ENCODE data around the gene GTF3C1.

The GTF3C1 gene

GRCh38 chr16:27558434-27558833 lies 8.7 kb upstream of the GTF3C1 start:
- H3K4me3 ChIP-seq (ENCODE audit: low read length): no peak overlapping the region
- no peak overlapping the region for H3K27ac ChIP-seq (ENCODE audit: low read length)
- no peaks in the 10 kb centered on the region for H3K9me3 ChIP-seq (ENCODE audit: insufficient read depth, low read depth, low read length)
- no peaks in the 10 kb centered on the region for H3K4me1 ChIP-seq (ENCODE audit: insufficient read depth, low read length)
- H3K27me3 ChIP-seq (ENCODE audit: insufficient read depth, low read length): no peaks in the 10 kb centered on the region
- no peak overlapping the region for H3K9ac ChIP-seq (ENCODE audit: low read depth, low read length)
- H3K36me3 ChIP-seq (ENCODE audit: insufficient read depth, low read depth, low read length): no peaks in the 10 kb centered on the region

DNA sequence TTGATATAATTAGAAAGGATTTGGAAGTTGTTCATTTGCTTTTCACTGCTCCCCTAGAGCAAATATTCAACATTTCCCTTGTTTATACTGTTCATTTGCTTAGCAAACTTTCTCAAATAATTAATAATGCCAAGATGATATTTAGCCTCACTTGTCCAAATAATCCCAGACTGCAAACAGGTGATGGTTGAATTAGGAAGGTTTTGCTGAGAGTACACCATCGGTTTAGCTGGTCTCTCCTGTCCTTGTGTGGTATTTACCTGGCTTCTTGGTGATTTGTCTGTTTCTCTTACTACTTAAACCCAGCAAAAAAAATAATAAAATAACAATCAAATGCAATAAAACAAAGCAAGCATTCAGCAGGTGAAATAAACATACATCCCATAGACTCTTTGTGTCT lies 6.8 kb upstream of the GTF3C1 start:
- Histone ChIP-seq H3K36me3 (ENCODE audit: insufficient read depth, low read depth, low read length) (no peaks in the 10 kb centered on the region), H3K9me3 (ENCODE audit: insufficient read depth, low read depth, low read length) (no peaks in the 10 kb centered on the region), H3K9ac (ENCODE audit: low read depth, low read length) (no peak overlapping the region), H3K27me3 (ENCODE audit: insufficient read depth, low read length) (no peaks in the 10 kb centered on the region), H3K4me3 (ENCODE audit: low read length) (no peak overlapping the region), H3K4me1 (ENCODE audit: insufficient read depth, low read length) (no peaks in the 10 kb centered on the region), H3K27ac (ENCODE audit: low read length) (no peak overlapping the region)

GRCh38 chr16:27551036-27551435 lies 1.3 kb upstream of the GTF3C1 start:
- Histone ChIP-seq H3K4me1 (ENCODE audit: insufficient read depth, low read length) (0 out of 2 replicates have a peak, but pooled peaks cover 3% of the 10 kb centered on the region), H3K4me3 (ENCODE audit: low read length) (peak overlapping the region; percentile 100), H3K27me3 (ENCODE audit: insufficient read depth, low read length) (no peaks in the 10 kb centered on the region), H3K27ac (ENCODE audit: low read length) (no peak overlapping the region), H3K9me3 (ENCODE audit: insufficient read depth, low read depth, low read length) (no peaks in the 10 kb centered on the region), H3K9ac (ENCODE audit: low read depth, low read length) (peak overlapping the region; percentile 97; the same call in 1 of the 2 replicates), H3K36me3 (ENCODE audit: insufficient read depth, low read depth, low read length) (peaks cover 12% of the 10 kb centered on the region; the same call in 1 of the 2 replicates)

GRCh38 chr16:27550582-27550920 lies 838 bp upstream of the GTF3C1 start:
- Histone ChIP-seq H3K36me3 (ENCODE audit: insufficient read depth, low read depth, low read length) (peaks cover 17% of the 10 kb centered on the region), H3K4me1 (ENCODE audit: insufficient read depth, low read length) (0 out of 2 replicates have a peak, but pooled peaks cover 3% of the 10 kb centered on the region), H3K9me3 (ENCODE audit: insufficient read depth, low read depth, low read length) (no peaks in the 10 kb centered on the region), H3K4me3 (ENCODE audit: low read length) (peak overlapping the region; percentile 100), H3K27ac (ENCODE audit: low read length) (peak overlapping the region; percentile 75), H3K9ac (ENCODE audit: low read depth, low read length) (peak overlapping the region; percentile 97; the same call in 1 of the 2 replicates), H3K27me3 (ENCODE audit: insufficient read depth, low read length) (no peaks in the 10 kb centered on the region)

- Histone ChIP-seq H3K4me3 (ENCODE audit: low read length) (peak overlapping the region; percentile 100), H3K36me3 (ENCODE audit: insufficient read depth, low read depth, low read length) (peaks cover 28% of the 10 kb centered on the region), H3K27me3 (ENCODE audit: insufficient read depth, low read length) (no peaks in the 10 kb centered on the region), H3K9me3 (ENCODE audit: insufficient read depth, low read depth, low read length) (no peaks in the 10 kb centered on the region), H3K27ac (ENCODE audit: low read length) (peak overlapping the region; percentile 14), H3K9ac (ENCODE audit: low read depth, low read length) (peak overlapping the region; percentile 94), H3K4me1 (ENCODE audit: insufficient read depth, low read length) (0 out of 2 replicates have a peak, but pooled peaks cover 3% of the 10 kb centered on the region)
Measured at GRCh38 chr16:27549464-27549745, 308 bp downstream of the GTF3C1 start.

DNA sequence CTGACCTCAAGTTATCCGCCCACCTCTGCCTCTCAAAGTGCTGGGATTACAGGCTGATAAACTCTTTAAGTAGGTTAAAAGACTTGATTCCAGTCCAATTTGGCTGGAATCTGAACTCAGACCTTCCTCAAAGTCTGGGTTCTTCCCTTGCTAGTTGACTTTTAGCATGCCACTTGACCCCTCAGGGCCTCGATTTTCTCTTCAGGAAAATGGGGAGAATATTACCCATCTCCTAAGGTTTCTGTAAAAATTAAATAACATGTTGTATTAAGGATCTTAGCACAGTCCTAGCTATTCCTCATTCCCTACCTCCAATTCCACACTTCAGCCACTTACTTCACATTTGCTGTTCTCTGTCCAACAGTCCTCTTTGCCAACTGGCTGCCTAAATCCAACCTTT lies 1.9 kb downstream of the GTF3C1 start:
- peaks cover 44% of the 10 kb centered on the region for H3K36me3 ChIP-seq (ENCODE audit: insufficient read depth, low read depth, low read length)
- no peaks in the 10 kb centered on the region for H3K27me3 ChIP-seq (ENCODE audit: insufficient read depth, low read length)
- H3K4me1 ChIP-seq (ENCODE audit: insufficient read depth, low read length): 0 out of 2 replicates have a peak, but pooled peaks cover 3% of the 10 kb centered on the region
- no peak overlapping the region for H3K27ac ChIP-seq (ENCODE audit: low read length)
- H3K4me3 ChIP-seq (ENCODE audit: low read length): no peak overlapping the region
- H3K9ac ChIP-seq (ENCODE audit: low read depth, low read length): no peak overlapping the region
- H3K9me3 ChIP-seq (ENCODE audit: insufficient read depth, low read depth, low read length): no peaks in the 10 kb centered on the region

DNA sequence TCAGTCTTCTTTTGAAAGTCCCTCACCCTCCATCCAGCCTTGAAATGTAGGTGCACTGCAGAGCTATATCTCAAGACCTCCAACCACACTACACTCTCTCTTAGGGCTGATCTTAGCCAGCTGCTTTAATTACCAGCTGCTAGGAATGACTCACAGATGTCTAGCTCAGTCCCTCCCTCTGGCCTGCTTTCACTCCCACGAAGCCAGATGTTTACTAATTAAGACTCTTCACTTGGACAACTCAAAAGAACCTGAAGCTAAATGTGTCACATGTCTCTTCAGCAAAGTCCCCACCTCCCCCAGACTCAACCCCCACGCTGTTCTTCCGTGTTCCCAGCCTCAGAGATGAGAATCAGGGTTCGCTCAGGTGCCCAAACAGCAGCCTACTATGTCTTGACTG lies 2.6 kb downstream of the GTF3C1 start:
- H3K4me3 ChIP-seq (ENCODE audit: low read length): no peak overlapping the region
- no peak overlapping the region for H3K27ac ChIP-seq (ENCODE audit: low read length)
- H3K9ac ChIP-seq (ENCODE audit: low read depth, low read length): no peak overlapping the region
- peaks cover 51% of the 10 kb centered on the region for H3K36me3 ChIP-seq (ENCODE audit: insufficient read depth, low read depth, low read length)
- H3K27me3 ChIP-seq (ENCODE audit: insufficient read depth, low read length): no peaks in the 10 kb centered on the region
- H3K9me3 ChIP-seq (ENCODE audit: insufficient read depth, low read depth, low read length): no peaks in the 10 kb centered on the region
- 0 out of 2 replicates have a peak, but pooled peaks cover 3% of the 10 kb centered on the region for H3K4me1 ChIP-seq (ENCODE audit: insufficient read depth, low read length)

GRCh38 chr16:27544671-27545070 lies 5.0 kb downstream of the GTF3C1 start:
- Histone ChIP-seq H3K9me3 (ENCODE audit: insufficient read depth, low read depth, low read length) (no peaks in the 10 kb centered on the region), H3K36me3 (ENCODE audit: insufficient read depth, low read depth, low read length) (peaks cover 75% of the 10 kb centered on the region), H3K4me1 (ENCODE audit: insufficient read depth, low read length) (0 out of 2 replicates have a peak, but pooled peaks cover 3% of the 10 kb centered on the region), H3K27ac (ENCODE audit: low read length) (no peak overlapping the region), H3K9ac (ENCODE audit: low read depth, low read length) (no peak overlapping the region), H3K4me3 (ENCODE audit: low read length) (no peak overlapping the region), H3K27me3 (ENCODE audit: insufficient read depth, low read length) (no peaks in the 10 kb centered on the region)

DNA sequence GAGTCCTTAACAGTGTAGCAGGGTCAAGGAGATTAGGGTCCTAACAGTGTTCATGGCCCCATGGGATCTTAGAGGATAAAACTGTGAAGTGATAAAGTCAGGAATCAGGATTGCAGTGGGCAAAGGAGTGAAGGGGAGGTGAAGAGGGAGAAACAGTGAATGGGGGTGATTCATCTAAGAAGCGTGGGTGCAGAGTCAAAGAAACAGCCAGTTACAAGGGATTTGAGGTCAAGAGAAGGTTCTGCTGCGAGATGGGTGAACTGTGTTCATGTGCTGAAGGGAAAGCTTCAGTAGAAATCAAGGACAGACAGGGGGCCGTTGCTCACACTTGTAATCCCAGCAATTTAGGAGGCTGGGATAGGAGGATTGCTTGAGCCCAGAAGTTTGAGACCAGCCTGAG lies 5.9 kb downstream of the GTF3C1 start:
- Histone ChIP-seq H3K9ac (ENCODE audit: low read depth, low read length) (no peak overlapping the region), H3K27ac (ENCODE audit: low read length) (no peak overlapping the region), H3K9me3 (ENCODE audit: insufficient read depth, low read depth, low read length) (no peaks in the 10 kb centered on the region), H3K4me3 (ENCODE audit: low read length) (no peak overlapping the region), H3K4me1 (ENCODE audit: insufficient read depth, low read length) (0 out of 2 replicates have a peak, but pooled peaks cover 3% of the 10 kb centered on the region), H3K27me3 (ENCODE audit: insufficient read depth, low read length) (no peaks in the 10 kb centered on the region), H3K36me3 (ENCODE audit: insufficient read depth, low read depth, low read length) (peaks cover 84% of the 10 kb centered on the region)

GRCh38 chr16:27539636-27540035 lies 10.1 kb downstream of the GTF3C1 start:
- H3K27me3 ChIP-seq (ENCODE audit: insufficient read depth, low read length): no peaks in the 10 kb centered on the region
- no peaks in the 10 kb centered on the region for H3K9me3 ChIP-seq (ENCODE audit: insufficient read depth, low read depth, low read length)
- no peak overlapping the region for H3K9ac ChIP-seq (ENCODE audit: low read depth, low read length)
- peaks cover 99% of the 10 kb centered on the region for H3K36me3 ChIP-seq (ENCODE audit: insufficient read depth, low read depth, low read length)
- no peak overlapping the region for H3K4me3 ChIP-seq (ENCODE audit: low read length)
- no peak overlapping the region for H3K27ac ChIP-seq (ENCODE audit: low read length)
- H3K4me1 ChIP-seq (ENCODE audit: insufficient read depth, low read length): no peaks in the 10 kb centered on the region

GRCh38 chr16:27539120-27539519 lies 10.6 kb downstream of the GTF3C1 start:
- Histone ChIP-seq H3K4me3 (ENCODE audit: low read length) (no peak overlapping the region), H3K36me3 (ENCODE audit: insufficient read depth, low read depth, low read length) (peaks cover 99% of the 10 kb centered on the region), H3K9me3 (ENCODE audit: insufficient read depth, low read depth, low read length) (no peaks in the 10 kb centered on the region), H3K4me1 (ENCODE audit: insufficient read depth, low read length) (no peaks in the 10 kb centered on the region), H3K27me3 (ENCODE audit: insufficient read depth, low read length) (no peaks in the 10 kb centered on the region), H3K9ac (ENCODE audit: low read depth, low read length) (no peak overlapping the region), H3K27ac (ENCODE audit: low read length) (no peak overlapping the region)

GRCh38 chr16:27538528-27538927 lies 11.2 kb downstream of the GTF3C1 start:
- Histone ChIP-seq H3K9ac (ENCODE audit: low read depth, low read length) (no peak overlapping the region), H3K27ac (ENCODE audit: low read length) (no peak overlapping the region), H3K9me3 (ENCODE audit: insufficient read depth, low read depth, low read length) (no peaks in the 10 kb centered on the region), H3K4me3 (ENCODE audit: low read length) (no peak overlapping the region), H3K4me1 (ENCODE audit: insufficient read depth, low read length) (no peaks in the 10 kb centered on the region), H3K27me3 (ENCODE audit: insufficient read depth, low read length) (no peaks in the 10 kb centered on the region), H3K36me3 (ENCODE audit: insufficient read depth, low read depth, low read length) (peaks cover 99% of the 10 kb centered on the region)

DNA sequence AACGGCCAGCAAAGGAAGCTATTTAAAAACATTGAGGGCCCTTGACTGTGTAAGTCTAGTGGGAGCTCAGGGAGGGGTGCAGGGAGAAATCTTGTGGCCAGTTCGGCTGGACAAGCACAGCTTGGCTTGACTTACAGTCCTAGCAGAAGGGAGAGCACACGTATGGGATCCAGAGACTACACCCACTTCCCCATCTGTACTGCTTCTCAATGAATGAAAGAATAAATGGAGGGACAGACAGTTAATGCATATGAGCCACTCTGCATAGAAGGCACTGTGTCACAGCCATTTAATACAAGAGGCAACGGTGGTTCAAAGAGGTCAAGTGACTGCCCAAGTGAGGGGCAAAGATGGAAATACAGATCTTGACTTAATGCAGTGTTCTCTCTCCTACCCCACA lies 15.5 kb downstream of the GTF3C1 start:
- H3K9me3 ChIP-seq (ENCODE audit: insufficient read depth, low read depth, low read length): no peaks in the 10 kb centered on the region
- H3K4me3 ChIP-seq (ENCODE audit: low read length): no peak overlapping the region
- peaks cover 99% of the 10 kb centered on the region for H3K36me3 ChIP-seq (ENCODE audit: insufficient read depth, low read depth, low read length)

More for the DNA sequence above, 15.5 kb downstream of the GTF3C1 start:
- no peak overlapping the region for H3K27ac ChIP-seq (ENCODE audit: low read length)
- no peaks in the 10 kb centered on the region for H3K27me3 ChIP-seq (ENCODE audit: insufficient read depth, low read length)
- no peak overlapping the region for H3K9ac ChIP-seq (ENCODE audit: low read depth, low read length)
- no peaks in the 10 kb centered on the region for H3K4me1 ChIP-seq (ENCODE audit: insufficient read depth, low read length)

Measured in iPS-20b (cell line).